HG03196 (cell line): Measurements from ENCODE around the gene PIEZO2.

ENCODE experiments used
- ATAC-seq: cut with Tn5 transposase; IDR thresholded peaks from one replicate; pipeline ENCODE4 v1.9.1; 2021; ENCODE audit not compliant: unreplicated experiment

The PIEZO2 gene

GRCh38 chr18:11033503-11033902 is 115.9 kb downstream of the PIEZO2 start:
- no peak for ATAC-seq

- ATAC-seq = no peak
Observed at GRCh38 chr18:11031966-11032365, 117.4 kb downstream of the PIEZO2 start.

- ATAC-seq = no peak
Observed at GRCh38 chr18:11029021-11029420, 120.3 kb downstream of the PIEZO2 start.

- ATAC-seq = no peak
Observed at GRCh38 chr18:11027862-11028261, 121.5 kb downstream of the PIEZO2 start.

- ATAC-seq = no peak
Observed at GRCh38 chr18:11025671-11026070, 123.7 kb downstream of the PIEZO2 start.

GRCh38 chr18:11024928-11025669 is 124.3 kb downstream of the PIEZO2 start:
- ATAC-seq = no peak

GRCh38 chr18:11021477-11021876 is 127.9 kb downstream of the PIEZO2 start:
- ATAC-seq = no peak

GRCh38 chr18:11020877-11021414 is 128.4 kb downstream of the PIEZO2 start:
- ATAC-seq = no peak

GRCh38 chr18:11020161-11020853 is 129.1 kb downstream of the PIEZO2 start:
- no peak for ATAC-seq

- ATAC-seq = no peak
Observed at GRCh38 chr18:11019295-11020105, 129.9 kb downstream of the PIEZO2 start.

GRCh38 chr18:11009869-11010268 is 139.5 kb downstream of the PIEZO2 start:
- no peak for ATAC-seq

GRCh38 chr18:11009147-11009546 is 140.2 kb downstream of the PIEZO2 start:
- ATAC-seq = no peak

- no peak for ATAC-seq
Observed at GRCh38 chr18:11008505-11008904, 140.9 kb downstream of the PIEZO2 start.

- ATAC-seq = no peak
Observed at GRCh38 chr18:11005528-11005927, 143.8 kb downstream of the PIEZO2 start.

- no peak for ATAC-seq
Observed at GRCh38 chr18:11004951-11005350, 144.4 kb downstream of the PIEZO2 start.

- ATAC-seq = no peak
Observed at GRCh38 chr18:11004294-11004693, 145.1 kb downstream of the PIEZO2 start.

GRCh38 chr18:11002796-11003195 is 146.6 kb downstream of the PIEZO2 start:
- ATAC-seq = no peak

- no peak for ATAC-seq
Observed at GRCh38 chr18:11002277-11002676, 147.1 kb downstream of the PIEZO2 start.

- ATAC-seq = no peak
Observed at GRCh38 chr18:11000071-11000470, 149.3 kb downstream of the PIEZO2 start.

GRCh38 chr18:10997885-10998284 is 151.5 kb downstream of the PIEZO2 start:
- no peak for ATAC-seq

- ATAC-seq = no peak
Observed at GRCh38 chr18:10995550-10995949, 153.8 kb downstream of the PIEZO2 start.
